ENCODE data around the gene AP3M1.

GRCh38 chr10:74104480-74104879 lies 46.1 kb downstream of the AP3M1 start:
- TF ChIP-seq POLR2A (IDR thresholded peaks at IDR 0.05) (no peak), CTCF (IDR thresholded peaks at IDR 0.05) (no peak)

All from thyroid gland (tissue), 4 donors.